Measurements from ENCODE around the gene REX1BD. TPM values are rescaled to one million over a fixed set of nuclear protein-coding genes. Genes with fewer than 3 reads are reported as not detected.

Gene REX1BD
- total and polyA plus RNA-seq, 2 of the 13 experiments (the other 11 are each of a cell fraction or from before 2014, with no cell fraction given), result 7.5 to 25.4 TPM

- TF ChIP-seq ASH2L (IDR thresholded peaks at IDR 0.05; ENCODE audit: insufficient read length, low read depth, low read length) (peak; percentile 62), TFDP2 (CRISPR knock-in tag; IDR thresholded peaks at IDR 0.05) (peak; percentile 83), ADNP (CRISPR knock-in tag; IDR thresholded peaks at IDR 0.05) (peak; percentile 100), ZBTB7B (CRISPR knock-in tag; IDR thresholded peaks at IDR 0.05) (no peak), ETV5 (CRISPR knock-in tag; IDR thresholded peaks at IDR 0.05; ENCODE audit: borderline replicate concordance) (peak; percentile 83; the same call in 1 of the 2 replicates), ZNF619 (CRISPR knock-in tag; IDR thresholded peaks at IDR 0.05) (no peak), ARID5B (CRISPR knock-in tag; IDR thresholded peaks at IDR 0.05) (peak; percentile 55), ZNF878 (CRISPR knock-in tag; IDR thresholded peaks at IDR 0.05) (peak; percentile 69; the same call in 1 of the 2 replicates), ZNF777 (CRISPR knock-in tag; IDR thresholded peaks at IDR 0.05) (peak; percentile 50; the same call in 1 of the 2 replicates), EZH2 (conservative IDR thresholded peaks at IDR 0.05; ENCODE audit: low read depth, low read length) (no peak), NFAT5 (CRISPR knock-in tag; IDR thresholded peaks at IDR 0.05) (0 out of 2 replicates have a peak, but pooled peaks have one; percentile 2), TFE3 (CRISPR knock-in tag; IDR thresholded peaks at IDR 0.05) (peak; percentile 65), CSRNP1 (CRISPR knock-in tag; IDR thresholded peaks at IDR 0.05) (0 out of 2 replicates have a peak, but pooled peaks have one; percentile 4), PHF21A (CRISPR knock-in tag; IDR thresholded peaks at IDR 0.05) (peak; percentile 88), DNMT1 (CRISPR knock-in tag; IDR thresholded peaks at IDR 0.05) (no peak)
These were observed 31.0 kb upstream of the REX1BD start, which contains the start of gene KXD1 (continued) for GRCh38 chr19:18557411-18558201.
